CD4-positive, alpha-beta T cell (primary cell): Measurements from ENCODE around the gene PRRG4. TPM values are rescaled to one million over a fixed set of nuclear protein-coding genes. Genes with fewer than 3 reads are reported as not detected.

Experiments used
- ATAC-seq: fragments of 200-7000 bp; cut with Tn5 transposase; one replicate; pipeline ENCODE4 v1.10.0; 2022; ENCODE audit warnings: mild to moderate bottlenecking; ENCODE audit not compliant: poor library complexity
- CTCF ChIA-PET: fragments of 350-600 bp; sonication (Branson Sonifier 250); formaldehyde crosslinking; loops from one replicate; lab custom pipeline; 2021; ENCODE audit warnings: antibody characterized with exemption, inconsistent platforms; lab: Charles Lee
- POLR2A ChIA-PET: fragments of 350-600 bp; sonication (Branson Sonifier 250); formaldehyde crosslinking; loops from one replicate; lab custom pipeline; 2021; ENCODE audit warnings: antibody characterized with exemption, inconsistent platforms; lab: Charles Lee
- DNase-seq, 14 experiments: peaks; one replicate each; pipeline ENCODE4 v3.0.0-alpha.2; 2013 to 2020; ENCODE audit warnings: mixed read lengths in 2 of 14
- H3K27ac ChIP-seq, 2 donors: one replicate each; pipeline versions ENCODE4 v1.5.1 to v1.7.0; 2013; ENCODE audit warnings: low read length in 2 of 2, low read depth in 1 of 2, mild to moderate bottlenecking in 1 of 2
- H3K27me3 ChIP-seq, 2 experiments: 1 replicate in 1 of 2; 2 replicates in 1 of 2; pipeline versions ENCODE4 v1.6.1 to v1.7.0; 2013; ENCODE audit warnings: low read length in 2 of 2, control low read depth in 1 of 2, mild to moderate bottlenecking in 1 of 2, moderate library complexity in 1 of 2; ENCODE audit not compliant: insufficient read depth in 2 of 2, control insufficient read depth in 1 of 2
- H3K36me3 ChIP-seq: one replicate; pipeline ENCODE4 v1.6.1; 2013; ENCODE audit warnings: low read length, control low read depth; ENCODE audit not compliant: insufficient read depth
- H3K4me1 ChIP-seq: one replicate; pipeline ENCODE4 v1.6.1; 2013; ENCODE audit warnings: low read length, control low read depth; ENCODE audit not compliant: insufficient read depth
- H3K4me3 ChIP-seq: one replicate; pipeline ENCODE4 v1.5.1; 2013; ENCODE audit warnings: mild to moderate bottlenecking, low read length, moderate library complexity
- H3K9me3 ChIP-seq, 2 experiments: 1 replicate in 1 of 2; 2 replicates in 1 of 2; pipeline versions ENCODE4 v1.6.1 to v1.7.0; 2013; ENCODE audit warnings: low read length in 2 of 2, mild to moderate bottlenecking in 2 of 2, control low read depth in 1 of 2, moderate library complexity in 1 of 2; ENCODE audit not compliant: control insufficient read depth in 1 of 2, insufficient read depth in 1 of 2
- H3K27ac Mint-ChIP-seq: one replicate; pipeline ENCODE4 v1.8.0; 2020; ENCODE audit warnings: mixed read lengths
- H3K27me3 Mint-ChIP-seq: one replicate; pipeline ENCODE4 v1.8.0; 2021; ENCODE audit warnings: mixed read lengths
- H3K36me3 Mint-ChIP-seq: one replicate; pipeline ENCODE4 v1.8.0; 2021; ENCODE audit warnings: low read depth, mixed read lengths
- H3K4me1 Mint-ChIP-seq: one replicate; pipeline ENCODE4 v1.8.0; 2021; ENCODE audit warnings: low read depth, mixed read lengths
- H3K4me3 Mint-ChIP-seq: one replicate; pipeline ENCODE4 v1.8.0; 2020; ENCODE audit warnings: mild to moderate bottlenecking, mixed read lengths
- H3K9me3 Mint-ChIP-seq: one replicate; pipeline ENCODE4 v1.8.0; 2020; ENCODE audit warnings: mixed read lengths
- CTCF ChIP-seq: fragments of 200-600 bp; IDR thresholded peaks from one replicate; pipeline ENCODE4 v1.8.0; 2022; ENCODE audit warnings: antibody characterized with exemption, mild to moderate bottlenecking
- intact Hi-C, 2 experiments: fragments of 100-400 bp; cut with DNase I in 1 of 2; cut with micrococcal nuclease in 1 of 2; formaldehyde crosslinking; loops; one replicate each; pipeline versions ENCODE4 v1.15.1 to v1.9.0; 2023 to 2025; cut with DNase I, micrococcal nuclease
- total RNA-seq, 174 experiments: library from RNA in 2 of 174; stranded (reverse) in 2 of 174; gene quantifications; one replicate each; pipeline ENCODE4 v1.2.3 and lab custom pipeline; 2021 to 2026

The PRRG4 gene
- total RNA-seq, 2 experiments from 2014 or later, result 0.05 TPM; not detected in 1

DNA sequence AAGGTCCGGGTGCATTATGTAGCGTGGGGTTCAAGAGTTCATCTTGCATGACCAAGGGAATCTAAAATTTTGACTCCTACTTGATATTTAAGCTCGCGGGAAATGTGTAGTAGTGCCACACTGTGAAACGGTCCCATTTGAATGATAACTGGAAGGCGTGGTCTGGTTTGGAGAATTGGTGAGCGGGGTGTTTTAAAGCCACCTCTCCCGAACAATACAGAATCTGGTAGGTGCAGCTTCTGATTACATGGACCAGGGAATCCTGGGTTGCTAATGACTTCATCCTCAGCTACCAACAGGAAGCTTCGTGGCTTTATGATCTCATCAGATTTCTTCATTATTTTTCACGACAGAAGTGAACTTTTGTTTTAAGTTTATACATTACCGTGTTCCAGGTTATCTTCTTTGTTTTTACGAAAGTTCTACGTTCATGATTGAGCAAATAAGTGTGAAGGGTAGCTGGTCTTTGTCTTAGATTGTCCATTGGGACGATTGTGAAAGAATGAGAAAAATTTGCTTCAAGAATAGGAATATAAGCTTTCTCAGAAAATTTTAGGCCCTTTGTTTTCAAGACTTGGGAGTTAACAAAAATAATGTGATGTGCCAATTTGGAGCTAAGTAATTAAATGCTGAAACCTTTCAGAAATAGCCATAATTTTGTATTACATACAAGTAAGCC, 64.6 kb downstream of the PRRG4 start:
- peaks cover 16% of the 10 kb centered on the region for H3K36me3 Mint-ChIP-seq
- ATAC-seq (peak; percentile 64), DNase-seq (peak in 6 of 14 experiments; percentile 6 to 70 (median 44))
- H3K27me3 ChIP-seq, result no peaks in the 10 kb centered on the region
- no peak for TF ChIP-seq CTCF
- H3K27ac Mint-ChIP-seq, result peak overlapping the region; percentile 80
- H3K9me3 Mint-ChIP-seq, result no peaks in the 10 kb centered on the region
- intact Hi-C loops, result loop anchor here (5.0 to 10.0 kb wide), 8 partner anchors 121 to 1551 kb away; partner anchors contain the start of genes C11orf91 (in 1 of the 2), CSTF3 (in 1 of the 2), DEPDC7 (in 1 of the 2) and EIF3M (in 1 of the 2)
- CTCF ChIA-PET, result interaction anchor here (0.8 kb wide), 1 partner anchor 171 kb away, joined by 3 read pairs; no protein-coding TSS in a partner anchor
- no peaks in the 10 kb centered on the region for H3K9me3 ChIP-seq
- peaks cover 14% of the 10 kb centered on the region for H3K4me1 ChIP-seq
- peak overlapping the region; percentile 83 for H3K4me3 ChIP-seq
- H3K4me3 Mint-ChIP-seq, result peak overlapping the region; percentile 91
- H3K36me3 ChIP-seq, result no peaks in the 10 kb centered on the region
- peaks cover 44% of the 10 kb centered on the region for H3K4me1 Mint-ChIP-seq
- H3K27ac ChIP-seq, result no peak overlapping the region
- POLR2A ChIA-PET, result interaction anchor here (0.7 to 1.1 kb wide), 3 partner anchors 42 to 267 kb away, joined by 3 read pairs; partner anchors contain the start of gene CSTF3
- no peaks in the 10 kb centered on the region for H3K27me3 Mint-ChIP-seq

- Mint-ChIP-seq H3K27me3 (no peaks in the 10 kb centered on the region), H3K4me1 (peaks cover 51% of the 10 kb centered on the region), H3K9me3 (no peaks in the 10 kb centered on the region), H3K4me3 (peak overlapping the region; percentile 91), H3K36me3 (peaks cover 16% of the 10 kb centered on the region), H3K27ac (peak overlapping the region; percentile 27)
- intact Hi-C loops, result loop anchor here (5.0 to 10.0 kb wide), 8 partner anchors 120 to 1550 kb away; partner anchors contain the start of genes C11orf91 (in 1 of the 2), CSTF3 (in 1 of the 2), DEPDC7 (in 1 of the 2) and EIF3M (in 1 of the 2)
- POLR2A ChIA-PET, result interaction anchor here (1.1 kb wide), 1 partner anchor 267 kb away, joined by 3 read pairs; the partner anchor contains the start of gene CSTF3
- Histone ChIP-seq H3K27me3 (no peaks in the 10 kb centered on the region), H3K4me1 (peaks cover 14% of the 10 kb centered on the region), H3K4me3 (no peak overlapping the region), H3K27ac (no peak overlapping the region), H3K9me3 (no peaks in the 10 kb centered on the region), H3K36me3 (no peaks in the 10 kb centered on the region)
- no peak for DNase-seq
- CTCF ChIA-PET, result no interaction called here
- ATAC-seq, result no peak
- no peak for TF ChIP-seq CTCF
Observed at GRCh38 chr11:32894921-32895320, 65.2 kb downstream of the PRRG4 start.

- peak overlapping the region; percentile 27 for H3K27ac Mint-ChIP-seq
- intact Hi-C loops, result loop anchor here (10.0 kb wide), 4 partner anchors 119 to 1549 kb away; partner anchors contain the start of genes C11orf91 (in 1 of the 2) and DEPDC7 (in 1 of the 2)
- no peak overlapping the region for H3K27ac ChIP-seq
- DNase-seq (no peak), ATAC-seq (no peak)
- H3K9me3 Mint-ChIP-seq, result no peaks in the 10 kb centered on the region
- H3K4me1 Mint-ChIP-seq, result peaks cover 53% of the 10 kb centered on the region
- no peak for TF ChIP-seq CTCF
- CTCF ChIA-PET, result no interaction called here
- H3K4me3 ChIP-seq, result no peak overlapping the region
- peak overlapping the region; percentile 74 for H3K4me3 Mint-ChIP-seq
- H3K27me3 Mint-ChIP-seq, result no peaks in the 10 kb centered on the region
- POLR2A ChIA-PET, result no interaction called here
- H3K9me3 ChIP-seq, result no peaks in the 10 kb centered on the region
- no peaks in the 10 kb centered on the region for H3K27me3 ChIP-seq
- H3K36me3 ChIP-seq, result no peaks in the 10 kb centered on the region
- peaks cover 14% of the 10 kb centered on the region for H3K4me1 ChIP-seq
- H3K36me3 Mint-ChIP-seq, result peaks cover 16% of the 10 kb centered on the region
Observed at GRCh38 chr11:32895471-32895870, 65.7 kb downstream of the PRRG4 start.
